H1 (cell line): ENCODE results near the gene COX19. TPM values are rescaled to one million over a fixed set of nuclear protein-coding genes. Genes with fewer than 3 reads are reported as not detected.
A peak's percentile ranks its signal among the peaks of the same experiment; 100 is the strongest.

Experiments used
- CTCF ChIA-PET: fragments of 300-600 bp; sonication (Branson Sonifier 250); formaldehyde crosslinking; loops from one replicate; lab custom pipeline; 2021; ENCODE audit not compliant: partially characterized antibody; lab: Charles Lee
- POLR2A ChIA-PET: fragments of 300-600 bp; sonication (Branson Sonifier 250); formaldehyde crosslinking; loops from one replicate; lab custom pipeline; 2021; ENCODE audit warnings: inconsistent platforms; ENCODE audit not compliant: partially characterized antibody; lab: Charles Lee
- DNase-seq, 2 experiments: peaks; one replicate each; pipeline versions ENCODE4 v3.0.0 to v3.0.0-alpha.2; 2010 to 2022; ENCODE audit warnings: low spot score in 2 of 2, low read depth in 1 of 2, mixed read lengths in 1 of 2
- FAIRE-seq: peaks from 2 replicates; lab custom pipeline; 2011; peaks lifted over from hg19 to GRCh38; lab: Jason Lieb, UNC
- H2AFZ ChIP-seq: 2 replicates; pipeline ENCODE4 v1.8.1; 2012; ENCODE audit warnings: low read length, inconsistent platforms
- H2AK5ac ChIP-seq: 2 replicates; pipeline ENCODE4 v1.6.1; 2013; ENCODE audit warnings: low read depth, low read length
- H2BK120ac ChIP-seq: replicated peaks from 2 replicates; pipeline ENCODE3; 2013; ENCODE audit warnings: low read depth, low read length, inconsistent platforms
- H2BK12ac ChIP-seq: 2 replicates; pipeline ENCODE4 v1.6.1; 2013; ENCODE audit warnings: low read depth, low read length
- H2BK15ac ChIP-seq: 2 replicates; pipeline ENCODE4 v1.6.1; 2013; ENCODE audit warnings: low read length
- H2BK20ac ChIP-seq: 2 replicates; pipeline ENCODE4 v1.6.1; 2013; ENCODE audit warnings: low read length
- H2BK5ac ChIP-seq: 2 replicates; pipeline ENCODE4 v1.6.1; 2013; ENCODE audit warnings: low read depth, low read length
- H3K14ac ChIP-seq: 2 replicates; pipeline ENCODE4 v1.6.1; 2013; ENCODE audit warnings: inconsistent platforms; ENCODE audit not compliant: insufficient read length
- H3K18ac ChIP-seq: 2 replicates; pipeline ENCODE4 v1.6.1; 2013; ENCODE audit warnings: low read length; ENCODE audit errors: extremely low read depth
- H3K23ac ChIP-seq: 2 replicates; pipeline ENCODE4 v1.6.1; 2013; ENCODE audit warnings: inconsistent platforms; ENCODE audit not compliant: insufficient read length
- H3K23me2 ChIP-seq: 2 replicates; pipeline ENCODE4 v1.6.1; 2013; ENCODE audit warnings: low read depth, low read length
- H3K27ac ChIP-seq: 2 replicates; pipeline ENCODE4 v1.6.1; 2011; ENCODE audit warnings: low read depth, low read length, inconsistent platforms
- H3K27me3 ChIP-seq, 4 experiments: replicated peaks in 1 of 4; 1 replicate in 1 of 4; 2 replicates in 3 of 4; pipeline versions ENCODE4 v1.6.1 to v1.8.1; 2011 to 2013; ENCODE audit warnings: low read length in 3 of 4, mild to moderate bottlenecking in 3 of 4, inconsistent platforms in 2 of 4, mixed read lengths in 2 of 4, moderate library complexity in 1 of 4; ENCODE audit not compliant: control insufficient read depth in 3 of 4, insufficient read depth in 3 of 4; ENCODE audit errors: extremely low read depth in 1 of 4
- H3K36me3 ChIP-seq, 4 experiments: 2 replicates each; pipeline versions ENCODE4 v1.6.1 to v1.8.1; 2011 to 2013; ENCODE audit warnings: mild to moderate bottlenecking in 4 of 4, low read length in 3 of 4, moderate library complexity in 2 of 4, control low read depth in 1 of 4, inconsistent platforms in 1 of 4; ENCODE audit not compliant: insufficient read depth in 4 of 4, control insufficient read depth in 2 of 4
- H3K4ac ChIP-seq: replicated peaks from 2 replicates; pipeline ENCODE3; 2013; ENCODE audit warnings: low read length, low read depth, mixed read lengths, inconsistent platforms; ENCODE audit not compliant: insufficient read length
- H3K4me1 ChIP-seq, 4 experiments: replicated peaks in 1 of 4; 1 replicate in 1 of 4; 2 replicates in 3 of 4; pipeline versions ENCODE4 v1.6.1 to v1.8.1; 2011 to 2013; ENCODE audit warnings: low read length in 3 of 4, inconsistent platforms in 2 of 4, mixed read lengths in 1 of 4; ENCODE audit not compliant: insufficient read depth in 4 of 4, control insufficient read depth in 3 of 4
- H3K4me2 ChIP-seq, 2 experiments: 2 replicates each; pipeline versions ENCODE4 v1.6.1 to v1.8.1; 2011 to 2013; ENCODE audit warnings: low read depth in 2 of 2, low read length in 2 of 2, control low read depth in 1 of 2, inconsistent platforms in 1 of 2, mild to moderate bottlenecking in 1 of 2; ENCODE audit not compliant: insufficient read depth in 1 of 2
- H3K4me3 ChIP-seq, 4 experiments: fragments of 200-600, 300-600 bp in 1 of 4; sonication (generic), shearing (Covaris generic), sonication (Bioruptor Twin) in 1 of 4; 2 replicates each; pipeline versions ENCODE4 v1.5.1 to v1.8.1; 2011 to 2016; ENCODE audit warnings: low read length in 4 of 4, low read depth in 3 of 4, control low read depth in 2 of 4, inconsistent platforms in 2 of 4, mild to moderate bottlenecking in 2 of 4, mixed read lengths in 1 of 4, moderate library complexity in 1 of 4; ENCODE audit not compliant: insufficient read depth in 2 of 4; ENCODE audit errors: extremely low read depth in 1 of 4
- H3K56ac ChIP-seq: replicated peaks from 2 replicates; pipeline ENCODE3; 2013; ENCODE audit warnings: low read depth, mild to moderate bottlenecking, mixed read lengths, low read length, inconsistent platforms; ENCODE audit not compliant: insufficient read length
- H3K79me1 ChIP-seq: 2 replicates; pipeline ENCODE4 v1.6.1; 2013; ENCODE audit warnings: low read depth, low read length, control low read depth
- H3K79me2 ChIP-seq, 2 experiments: 2 replicates each; pipeline versions ENCODE4 v1.6.1 to v1.8.1; 2012 to 2013; ENCODE audit warnings: low read length in 2 of 2, mild to moderate bottlenecking in 2 of 2, inconsistent platforms in 1 of 2; ENCODE audit not compliant: insufficient read depth in 2 of 2, control insufficient read depth in 1 of 2
- H3K9ac ChIP-seq, 4 experiments: replicated peaks in 1 of 4; 1 replicate in 1 of 4; 2 replicates in 3 of 4; pipeline versions ENCODE4 v1.6.1 to v1.8.1; 2011 to 2013; ENCODE audit warnings: low read depth in 3 of 4, low read length in 3 of 4, control low read depth in 2 of 4, mild to moderate bottlenecking in 2 of 4, moderate library complexity in 2 of 4, inconsistent platforms in 1 of 4; ENCODE audit errors: extremely low read depth in 1 of 4
- H3K9me3 ChIP-seq, 2 experiments: 2 replicates each; pipeline versions ENCODE4 v1.6.1 to v1.8.1; 2012 to 2013; ENCODE audit warnings: mild to moderate bottlenecking in 2 of 2, moderate library complexity in 2 of 2, control low read depth in 1 of 2, inconsistent platforms in 1 of 2, low read depth in 1 of 2, low read length in 1 of 2, mixed read lengths in 1 of 2; ENCODE audit not compliant: insufficient read depth in 2 of 2
- H4K20me1 ChIP-seq, 2 experiments: replicated peaks in 1 of 2; 2 replicates each; pipeline versions ENCODE3 to v1.8.1; 2011 to 2013; ENCODE audit warnings: inconsistent platforms in 2 of 2, low read length in 2 of 2, mild to moderate bottlenecking in 1 of 2; ENCODE audit not compliant: insufficient read depth in 2 of 2, control insufficient read depth in 1 of 2
- H4K5ac ChIP-seq: 2 replicates; pipeline ENCODE4 v1.6.1; 2013; ENCODE audit warnings: low read length, low read depth, mixed read lengths, inconsistent platforms; ENCODE audit not compliant: insufficient read length
- H4K8ac ChIP-seq: 2 replicates; pipeline ENCODE4 v1.8.0; 2013; ENCODE audit warnings: mild to moderate bottlenecking, moderate library complexity, low read length, inconsistent platforms; ENCODE audit not compliant: insufficient read depth; ENCODE audit errors: extremely low read depth
- H4K91ac ChIP-seq: replicated peaks from 2 replicates; pipeline ENCODE3; 2013; ENCODE audit warnings: low read length, mixed read lengths, inconsistent platforms; ENCODE audit not compliant: insufficient read length
- BACH1 ChIP-seq: IDR thresholded peaks from 2 replicates; pipeline ENCODE4 v1.6.1; 2012; ENCODE audit warnings: low read length, improper control_type of control experiment
- CBX5 ChIP-seq: fragments of 300-800, 300-1000 bp; sonication (generic); IDR thresholded peaks from 2 replicates; pipeline ENCODE4 v1.7.1; 2016; ENCODE audit warnings: antibody characterized with exemption, low read length, low read depth
- CTCF ChIP-seq, 3 experiments: IDR thresholded peaks; 1 replicate in 2 of 3; 2 replicates in 1 of 3; pipeline versions ENCODE4 v1.5.1 to v1.6.1; 2011; ENCODE audit warnings: low read length in 3 of 3, mild to moderate bottlenecking in 3 of 3, inconsistent platforms in 2 of 3, low read depth in 1 of 3, moderate library complexity in 1 of 3; ENCODE audit not compliant: insufficient read depth in 1 of 3; ENCODE audit errors: control extremely low read depth in 1 of 3
- EGR1 ChIP-seq: IDR thresholded peaks from 2 replicates; pipeline ENCODE4 v1.6.1; 2011; ENCODE audit warnings: low read depth, low read length, borderline replicate concordance
- EP300 ChIP-seq, 2 experiments: IDR thresholded peaks; 1 replicate in 1 of 2; 2 replicates in 1 of 2; pipeline ENCODE4 v1.6.1; 2011 to 2012; ENCODE audit warnings: low read depth in 2 of 2, low read length in 2 of 2, mild to moderate bottlenecking in 2 of 2, borderline replicate concordance in 1 of 2, inconsistent platforms in 1 of 2, moderate library complexity in 1 of 2
- EZH2 ChIP-seq: fragments of 200-600 bp; sonication (generic); IDR thresholded peaks from 2 replicates; pipeline ENCODE4 v1.7.1; 2012; ENCODE audit warnings: low read depth, mild to moderate bottlenecking, moderate library complexity, low read length, inconsistent platforms; ENCODE audit not compliant: severe bottlenecking
- GABPA ChIP-seq: IDR thresholded peaks from 2 replicates; pipeline ENCODE4 v1.6.1; 2011; ENCODE audit warnings: mild to moderate bottlenecking, low read length, moderate library complexity, borderline replicate concordance; ENCODE audit not compliant: insufficient read depth
- HDAC6 ChIP-seq: IDR thresholded peaks from one replicate; pipeline ENCODE4 v1.7.1; 2012; ENCODE audit warnings: low read depth, mild to moderate bottlenecking, inconsistent platforms, low read length, moderate library complexity
- KDM5A ChIP-seq: fragments of 200-600 bp; IDR thresholded peaks from 2 replicates; pipeline ENCODE4 v1.7.1; 2012; ENCODE audit warnings: mild to moderate bottlenecking, low read length, inconsistent platforms, mixed read lengths
- NRF1 ChIP-seq: IDR thresholded peaks from 2 replicates; pipeline ENCODE4 v1.6.1; 2011; ENCODE audit warnings: mild to moderate bottlenecking, low read depth, low read length, improper control_type of control experiment
- POLR2A ChIP-seq, 2 experiments: IDR thresholded peaks; 1 replicate in 1 of 2; 2 replicates in 1 of 2; pipeline ENCODE4 v1.6.1; 2011; ENCODE audit warnings: low read depth in 2 of 2, low read length in 2 of 2, mild to moderate bottlenecking in 2 of 2; ENCODE audit errors: control extremely low read depth in 1 of 2
- WGBS, 2 experiments: shearing (Covaris generic) in 1 of 2; methylation state at CpG; one replicate each; pipeline versions ENCODE4 v1.1.6 to v1.1.7; 2013 to 2015; ENCODE audit warnings: low lambda C conversion rate in 2 of 2, mixed read lengths in 2 of 2, inconsistent platforms in 1 of 2, low coverage in 1 of 2, missing lambda C conversion rate in 1 of 2; ENCODE audit not compliant: insufficient replicate concordance in 2 of 2, insufficient coverage in 1 of 2, insufficient read length in 1 of 2; ENCODE audit errors: extremely low coverage in 1 of 2, missing lambda C conversion rate in 1 of 2; 5-methylcytosine and 5-hydroxymethylcytosine counted together
- polyA plus RNA-seq, 7 experiments: library from polyadenylated mRNA; depleted of rRNA in 3 of 7; stranded (reverse) in 5 of 7; unstranded in 2 of 7; fragments of >200 nt in 5 of 7; fragments of 200-250 nt in 2 of 7; gene quantifications; 1 replicate in 5 of 7; 2 replicates in 1 of 7; 4 replicates in 1 of 7; pipeline versions ENCODE4 v1.2.1 to v1.2.3, GENCODE V29; 2011 to 2013; ENCODE audit warnings: missing spikeins in 2 of 7, mixed read lengths in 2 of 7
- total RNA-seq: library from RNA; stranded (reverse); fragmentation: NEBNext Ultra II Directional; extraction: Animal tissue kit (Norgen Biotek cat#: 25700); gene quantifications from 2 replicates; pipeline ENCODE4 v1.2.1, GENCODE V29; 2021

The COX19 gene
- total and polyA plus RNA-seq, 2 of the 8 experiments (the other 6 are each of a cell fraction or from before 2014, with no cell fraction given), result 3.9 to 7.9 TPM

GRCh38 chr7:1024331-1024841 is 49.0 kb upstream of the COX19 start:
- H2AK5ac ChIP-seq, result no peak overlapping the region
- H3K27me3 ChIP-seq, result no peaks in the 10 kb centered on the region; a peak in 1 of 7 replicates
- no peak overlapping the region for H3K9ac ChIP-seq
- H4K5ac ChIP-seq, result no peak overlapping the region
- H3K79me1 ChIP-seq, result peaks cover 4% of the 10 kb centered on the region
- H3K23ac ChIP-seq, result no peak overlapping the region
- peak overlapping the region; percentile 5; the same call in 1 of the 2 replicates for H4K8ac ChIP-seq
- ChIA-PET POLR2A (interaction anchor here (0.7 kb wide), 1 partner anchor 62 kb away, joined by 3 read pairs; no protein-coding TSS in a partner anchor), CTCF (interaction anchor here (0.8 to 10.9 kb wide), 6 partner anchors 11 to 41 kb away, joined by 3 to 117 read pairs (median 4); partner anchors contain the start of gene GPR146)
- no peak overlapping the region for H3K4me2 ChIP-seq
- H3K36me3 ChIP-seq, result no peaks in the 10 kb centered on the region; a peak in 1 of 8 replicates
- H2BK15ac ChIP-seq, result no peak overlapping the region
- no peak overlapping the region for H2BK20ac ChIP-seq
- H2BK120ac ChIP-seq, result no peak overlapping the region
- peaks cover 0 to 9% (median 3%) of the 10 kb centered on the region in 4 experiments; a peak in 5 of 7 replicates for H3K4me1 ChIP-seq
- H3K14ac ChIP-seq, result no peak overlapping the region
- no peaks in the 10 kb centered on the region for H3K9me3 ChIP-seq
- no peak overlapping the region for H3K27ac ChIP-seq
- H3K18ac ChIP-seq, result no peak overlapping the region
- H2BK5ac ChIP-seq, result no peak overlapping the region
- 91% methylated on average over 15 of the region's 15 CpGs; no CpG with 5 or more reads in 1 of the 2 experiments for WGBS, 2 experiments
- H2BK12ac ChIP-seq, result no peak overlapping the region
- H4K91ac ChIP-seq, result no peak overlapping the region
- DNase-seq (no peak), FAIRE-seq (no peak)
- H3K56ac ChIP-seq, result no peak overlapping the region
- H3K4ac ChIP-seq, result no peak overlapping the region
- H2AFZ ChIP-seq, result no peak overlapping the region
- H3K4me3 ChIP-seq, result no peak overlapping the region
- H4K20me1 ChIP-seq, result peaks cover 9 to 18% of the 10 kb centered on the region in 2 experiments
- peaks cover 0 to 6% of the 10 kb centered on the region in 2 experiments; a peak in 2 of 4 replicates for H3K79me2 ChIP-seq
- peaks cover 12% of the 10 kb centered on the region; the same call in 1 of the 2 replicates for H3K23me2 ChIP-seq
- TF ChIP-seq POLR2A (IDR thresholded peaks at IDR 0.05; ENCODE audit: control extremely low read depth in 1 of 2, low read depth in 2 of 2, low read length in 2 of 2), result no peak
- TF ChIP-seq NRF1, result no peak
- no peak for TF ChIP-seq EGR1
- no peak for TF ChIP-seq BACH1
- no peak for TF ChIP-seq EZH2
- no peak for TF ChIP-seq EP300 (IDR thresholded peaks at IDR 0.05; ENCODE audit: borderline replicate concordance in 1 of 2, low read depth in 2 of 2, low read length in 2 of 2)
- TF ChIP-seq CBX5, result no peak
- no peak for TF ChIP-seq CTCF (IDR thresholded peaks at IDR 0.05; ENCODE audit: control extremely low read depth in 1 of 3, insufficient read depth in 1 of 3, low read depth in 1 of 3, low read length in 3 of 3)
- TF ChIP-seq GABPA, result no peak
- TF ChIP-seq HDAC6, result no peak
- no peak for TF ChIP-seq KDM5A
